H9 (cell line): ENCODE results near the gene ARL4D. TPM values are rescaled to one million over a fixed set of nuclear protein-coding genes. Genes with fewer than 3 reads are reported as not detected.

ENCODE experiments used
- DNase-seq: peaks from one replicate; pipeline ENCODE4 v3.0.0-alpha.2; 2017
- H2AFZ ChIP-seq: one replicate; pipeline ENCODE4 v1.6.1; 2013; ENCODE audit warnings: mild to moderate bottlenecking, low read length, control low read depth, moderate library complexity
- H2AK5ac ChIP-seq: 2 replicates; pipeline ENCODE4 v1.6.1; 2013; ENCODE audit warnings: low read length, control low read depth, mixed read lengths; ENCODE audit not compliant: insufficient read length
- H2BK120ac ChIP-seq: one replicate; pipeline ENCODE4 v1.6.1; 2013; ENCODE audit warnings: low read depth, mild to moderate bottlenecking, low read length, control low read depth, inconsistent platforms; ENCODE audit not compliant: poor library complexity, severe bottlenecking
- H2BK12ac ChIP-seq: 2 replicates; pipeline ENCODE4 v1.6.1; 2013; ENCODE audit warnings: low read length, control low read depth, mixed read lengths, low read depth; ENCODE audit not compliant: insufficient read length
- H2BK15ac ChIP-seq: 2 replicates; pipeline ENCODE4 v1.6.1; 2013; ENCODE audit warnings: low read depth, low read length, control low read depth
- H2BK20ac ChIP-seq: one replicate; pipeline ENCODE4 v1.6.1; 2013; ENCODE audit warnings: low read depth, mild to moderate bottlenecking, low read length, control low read depth, inconsistent platforms; ENCODE audit not compliant: poor library complexity, severe bottlenecking
- H2BK5ac ChIP-seq: 2 replicates; pipeline ENCODE4 v1.6.1; 2013; ENCODE audit warnings: low read length, control low read depth, mixed read lengths; ENCODE audit not compliant: insufficient read length
- H3K14ac ChIP-seq: 2 replicates; pipeline ENCODE4 v1.6.1; 2013; ENCODE audit warnings: low read length, control low read depth; ENCODE audit not compliant: insufficient read depth
- H3K18ac ChIP-seq: 2 replicates; pipeline ENCODE4 v1.6.1; 2013; ENCODE audit warnings: low read depth, mild to moderate bottlenecking, mixed read lengths, low read length, control low read depth; ENCODE audit not compliant: insufficient read length
- H3K23ac ChIP-seq: 2 replicates; pipeline ENCODE4 v1.6.1; 2013; ENCODE audit warnings: low read length, control low read depth, mixed read lengths, low read depth; ENCODE audit not compliant: insufficient read length
- H3K23me2 ChIP-seq: 2 replicates; pipeline ENCODE4 v1.6.1; 2013; ENCODE audit warnings: low read depth, mild to moderate bottlenecking, mixed read lengths, low read length, control low read depth; ENCODE audit not compliant: insufficient read length, poor library complexity, severe bottlenecking
- H3K27ac ChIP-seq: 2 replicates; pipeline ENCODE4 v1.5.1; 2013; ENCODE audit warnings: low read length, control low read depth, mixed read lengths, low read depth; ENCODE audit not compliant: insufficient read length
- H3K27me3 ChIP-seq: 2 replicates; pipeline ENCODE4 v1.6.1; 2013; ENCODE audit warnings: low read length, control low read depth, inconsistent platforms; ENCODE audit not compliant: insufficient read depth
- H3K4ac ChIP-seq: 2 replicates; pipeline ENCODE4 v1.6.1; 2013; ENCODE audit warnings: low read depth, mild to moderate bottlenecking, control low read depth, inconsistent platforms, low read length, moderate library complexity
- H3K4me1 ChIP-seq: 2 replicates; pipeline ENCODE4 v1.6.1; 2013; ENCODE audit warnings: low read length, control low read depth, inconsistent platforms; ENCODE audit not compliant: insufficient read depth
- H3K4me2 ChIP-seq: 2 replicates; pipeline ENCODE4 v1.6.1; 2013; ENCODE audit warnings: low read length, control low read depth, mixed read lengths; ENCODE audit not compliant: insufficient read length, insufficient read depth
- H3K56ac ChIP-seq: 2 replicates; pipeline ENCODE4 v1.6.1; 2013; ENCODE audit warnings: low read depth, mild to moderate bottlenecking, mixed read lengths, low read length, control low read depth; ENCODE audit not compliant: insufficient read length
- H3K79me1 ChIP-seq: 2 replicates; pipeline ENCODE4 v1.6.1; 2013; ENCODE audit warnings: low read depth, mild to moderate bottlenecking, moderate library complexity, low read length, control low read depth, inconsistent platforms; ENCODE audit not compliant: insufficient read depth, poor library complexity, severe bottlenecking
- H3K79me2 ChIP-seq: 2 replicates; pipeline ENCODE4 v1.6.1; 2013; ENCODE audit warnings: low read length, control low read depth, inconsistent platforms; ENCODE audit not compliant: insufficient read depth
- H3K9ac ChIP-seq: 2 replicates; pipeline ENCODE4 v1.6.1; 2013; ENCODE audit warnings: low read length, control low read depth, mixed read lengths; ENCODE audit not compliant: insufficient read length; ENCODE audit errors: extremely low read depth
- H3K9me3 ChIP-seq: one replicate; pipeline ENCODE4 v1.6.1; 2013; ENCODE audit warnings: low read depth, low read length, inconsistent platforms; ENCODE audit not compliant: control insufficient read depth
- H3T11ph ChIP-seq: one replicate; pipeline ENCODE4 v1.6.1; 2013; ENCODE audit warnings: mild to moderate bottlenecking, low read length, control low read depth, inconsistent platforms
- H4K20me1 ChIP-seq: one replicate; pipeline ENCODE4 v1.6.1; 2013; ENCODE audit not compliant: control insufficient read depth, insufficient read length, insufficient read depth
- H4K5ac ChIP-seq: 2 replicates; pipeline ENCODE4 v1.6.1; 2013; ENCODE audit warnings: low read depth, mild to moderate bottlenecking, mixed read lengths, low read length, control low read depth; ENCODE audit not compliant: insufficient read length
- H4K8ac ChIP-seq: replicated peaks from 2 replicates; pipeline ENCODE4 v1.6.1; 2013; ENCODE audit warnings: low read length, control low read depth, mixed read lengths, low read depth; ENCODE audit not compliant: insufficient read length
- H4K91ac ChIP-seq: 2 replicates; pipeline ENCODE4 v1.6.1; 2013; ENCODE audit warnings: low read depth, mild to moderate bottlenecking, moderate library complexity, mixed read lengths, low read length, control low read depth; ENCODE audit not compliant: insufficient read length
- H3K27ac Mint-ChIP-seq, 3 experiments: 2 replicates in 2 of 3; 3 replicates in 1 of 3; pipeline ENCODE4 v1.8.0; 2020 to 2021; ENCODE audit warnings: mixed read lengths in 3 of 3, mild to moderate bottlenecking in 1 of 3, moderate library complexity in 1 of 3
- H3K27me3 Mint-ChIP-seq: 2 replicates; pipeline ENCODE4 v1.8.0; 2021; ENCODE audit warnings: low read depth, mild to moderate bottlenecking, moderate library complexity, mixed read lengths
- H3K36me3 Mint-ChIP-seq, 3 experiments: 2 replicates in 2 of 3; 3 replicates in 1 of 3; pipeline ENCODE4 v1.8.0; 2020 to 2021; ENCODE audit warnings: low read depth in 3 of 3, mixed read lengths in 3 of 3; ENCODE audit not compliant: insufficient read depth in 1 of 3
- H3K4me1 Mint-ChIP-seq, 2 experiments: 2 replicates each; pipeline ENCODE4 v1.8.0; 2020; ENCODE audit warnings: mixed read lengths in 2 of 2
- H3K4me3 Mint-ChIP-seq, 2 experiments: 2 replicates in 1 of 2; 3 replicates in 1 of 2; pipeline ENCODE4 v1.8.0; 2020 to 2021; ENCODE audit warnings: mild to moderate bottlenecking in 2 of 2, mixed read lengths in 2 of 2, moderate library complexity in 1 of 2
- H3K9me3 Mint-ChIP-seq, 2 experiments: 2 replicates in 1 of 2; 3 replicates in 1 of 2; pipeline ENCODE4 v1.8.0; 2020; ENCODE audit warnings: mild to moderate bottlenecking in 2 of 2, mixed read lengths in 2 of 2, moderate library complexity in 1 of 2
- WGBS: extraction: QIAGEN DNeasy Blood & Tissue Kit; methylation state at CpG from one replicate; pipeline ENCODE4 v1.1.7; 2013; ENCODE audit warnings: missing lambda C conversion rate, low lambda C conversion rate, mixed read lengths; ENCODE audit not compliant: insufficient read length; ENCODE audit errors: extremely low coverage; 5-methylcytosine and 5-hydroxymethylcytosine counted together
- total RNA-seq: library from RNA; stranded (reverse); gene quantifications from 2 replicates; pipeline ENCODE4 v1.2.1, GENCODE V29; 2021
- TF ChIP-seq, protein P1 (sequence below): fragments of 200-600 bp; sonication (generic); conservative IDR thresholded peaks from 3 replicates; pipeline ENCODE4 v1.8.0; 2021; ENCODE audit warnings: antibody characterized with exemption, mild to moderate bottlenecking

The ARL4D gene
- total RNA-seq, 1 experiment from 2014 or later = 6.2 TPM

DNA sequence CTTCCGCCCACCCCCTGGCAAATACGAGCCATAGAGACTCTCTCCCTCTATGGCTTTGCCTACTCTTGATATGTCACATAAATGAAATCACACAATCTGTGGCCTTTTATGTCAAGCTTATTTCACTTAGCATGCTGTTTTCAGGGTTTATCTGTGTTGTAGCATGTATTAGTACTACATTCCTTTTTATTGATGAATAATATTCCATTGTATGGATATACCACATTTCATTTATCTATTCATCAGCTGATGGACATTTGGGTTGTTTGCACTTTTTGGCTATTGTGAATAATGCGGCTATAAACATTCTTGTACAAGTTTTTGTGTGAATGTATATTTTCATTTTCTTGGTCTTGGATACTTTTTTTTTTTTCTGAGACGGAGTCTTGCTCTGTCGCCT, 48.0 kb downstream of the ARL4D start:
- no peak overlapping the region for H3K56ac ChIP-seq
- no peak for DNase-seq
- H3K23ac ChIP-seq = no peak overlapping the region
- Mint-ChIP-seq H3K4me1 (peaks cover 5 to 6% of the 10 kb centered on the region in 2 experiments; a peak in 2 of 4 replicates), H3K27ac (no peak overlapping the region), H3K36me3 (peaks cover 0 to 13% (median 6%) of the 10 kb centered on the region in 3 experiments; a peak in 4 of 7 replicates), H3K4me3 (no peak overlapping the region), H3K9me3 (peaks cover 13 to 14% of the 10 kb centered on the region in 2 experiments), H3K27me3 (peaks cover 2% of the 10 kb centered on the region; the same call in 1 of the 2 replicates)
- H2BK5ac ChIP-seq = no peak overlapping the region
- H2BK15ac ChIP-seq = no peak overlapping the region
- no peaks in the 10 kb centered on the region for H3K9me3 ChIP-seq
- no CpG with 5 or more reads among the region's 5 CpGs for WGBS
- H2BK20ac ChIP-seq = no peak overlapping the region
- TF ChIP-seq, protein P1, sequence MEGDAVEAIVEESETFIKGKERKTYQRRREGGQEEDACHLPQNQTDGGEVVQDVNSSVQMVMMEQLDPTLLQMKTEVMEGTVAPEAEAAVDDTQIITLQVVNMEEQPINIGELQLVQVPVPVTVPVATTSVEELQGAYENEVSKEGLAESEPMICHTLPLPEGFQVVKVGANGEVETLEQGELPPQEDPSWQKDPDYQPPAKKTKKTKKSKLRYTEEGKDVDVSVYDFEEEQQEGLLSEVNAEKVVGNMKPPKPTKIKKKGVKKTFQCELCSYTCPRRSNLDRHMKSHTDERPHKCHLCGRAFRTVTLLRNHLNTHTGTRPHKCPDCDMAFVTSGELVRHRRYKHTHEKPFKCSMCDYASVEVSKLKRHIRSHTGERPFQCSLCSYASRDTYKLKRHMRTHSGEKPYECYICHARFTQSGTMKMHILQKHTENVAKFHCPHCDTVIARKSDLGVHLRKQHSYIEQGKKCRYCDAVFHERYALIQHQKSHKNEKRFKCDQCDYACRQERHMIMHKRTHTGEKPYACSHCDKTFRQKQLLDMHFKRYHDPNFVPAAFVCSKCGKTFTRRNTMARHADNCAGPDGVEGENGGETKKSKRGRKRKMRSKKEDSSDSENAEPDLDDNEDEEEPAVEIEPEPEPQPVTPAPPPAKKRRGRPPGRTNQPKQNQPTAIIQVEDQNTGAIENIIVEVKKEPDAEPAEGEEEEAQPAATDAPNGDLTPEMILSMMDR = no peak
- H3K9ac ChIP-seq = no peak overlapping the region
- H3K14ac ChIP-seq = no peak overlapping the region
- H4K5ac ChIP-seq = no peak overlapping the region
- no peaks in the 10 kb centered on the region for H3K79me1 ChIP-seq
- H3K4me1 ChIP-seq = no peaks in the 10 kb centered on the region
- no peak overlapping the region for H3K27ac ChIP-seq
- no peak overlapping the region for H4K8ac ChIP-seq
- H4K20me1 ChIP-seq = no peaks in the 10 kb centered on the region
- H3K4me2 ChIP-seq = no peak overlapping the region
- H3K18ac ChIP-seq = no peak overlapping the region
- no peak overlapping the region for H4K91ac ChIP-seq
- H2BK120ac ChIP-seq = no peak overlapping the region
- no peaks in the 10 kb centered on the region for H3K27me3 ChIP-seq
- no peaks in the 10 kb centered on the region for H3K23me2 ChIP-seq
- H2BK12ac ChIP-seq = no peak overlapping the region
- H2AK5ac ChIP-seq = no peak overlapping the region
- H2AFZ ChIP-seq = no peak overlapping the region
- no peak overlapping the region for H3T11ph ChIP-seq
- no peak overlapping the region for H3K4ac ChIP-seq
- no peaks in the 10 kb centered on the region for H3K79me2 ChIP-seq
